Gastrocnemius medialis (tissue), 4 donors: ENCODE measurements around the gene ZNF207.

ENCODE experiments used
- CTCF ChIP-seq, 5 experiments: fragments of 450-650 bp in 3 of 5; fragments of 200-600 bp in 2 of 5; sonication (generic) in 2 of 5; IDR thresholded peaks in 4 of 5; conservative IDR thresholded peaks in 1 of 5; 1 replicate in 4 of 5; 2 replicates in 1 of 5; pipeline ENCODE4 v1.5.1; 2016 to 2019; ENCODE audit warnings: antibody characterized with exemption in 5 of 5, mild to moderate bottlenecking in 3 of 5, moderate library complexity in 3 of 5
- POLR2A ChIP-seq, 2 donors: fragments of 450-650 bp; IDR thresholded peaks; one replicate each; pipeline ENCODE4 v1.6.1; 2017; ENCODE audit warnings: antibody characterized with exemption in 2 of 2, mild to moderate bottlenecking in 2 of 2, moderate library complexity in 2 of 2

- TF ChIP-seq CTCF (IDR thresholded peaks at IDR 0.05 in 4 of 5, conservative IDR thresholded peaks at IDR 0.05 in 1 of 5) = no peak
- TF ChIP-seq POLR2A (IDR thresholded peaks at IDR 0.05) = no peak
Observed at GRCh38 chr17:32349503-32349853, 479 bp upstream of the ZNF207 start.
